BE2C (cell line): ENCODE data around the gene RASA3.

ENCODE experiments used
- DNase-seq: peaks from one replicate; pipeline ENCODE4 v3.0.0-alpha.2; 2020
- H3K27me3 ChIP-seq: fragments of 250-450 bp; sonication (Bioruptor Pico); 2 replicates; pipeline ENCODE4 v1.5.1; 2020; ENCODE audit warnings: mild to moderate bottlenecking
- H3K36me3 ChIP-seq: fragments of 250-450 bp; sonication (Bioruptor Pico); 2 replicates; pipeline ENCODE4 v1.5.1; 2020; ENCODE audit warnings: mild to moderate bottlenecking
- H3K4me1 ChIP-seq: fragments of 250-450 bp; sonication (Bioruptor Pico); 2 replicates; pipeline ENCODE4 v1.5.1; 2020
- H3K4me3 ChIP-seq: 2 replicates; pipeline ENCODE4 v1.5.1; 2011; ENCODE audit warnings: low read depth, low read length
- H3K9me3 ChIP-seq: fragments of 250-450 bp; sonication (Bioruptor Pico); 2 replicates; pipeline ENCODE4 v1.5.1; 2020
- TF ChIP-seq, protein P1 (sequence below): IDR thresholded peaks from 2 replicates; pipeline ENCODE4 v1.5.1; 2012; ENCODE audit warnings: mild to moderate bottlenecking, low read depth, low read length

Gene RASA3

DNA sequence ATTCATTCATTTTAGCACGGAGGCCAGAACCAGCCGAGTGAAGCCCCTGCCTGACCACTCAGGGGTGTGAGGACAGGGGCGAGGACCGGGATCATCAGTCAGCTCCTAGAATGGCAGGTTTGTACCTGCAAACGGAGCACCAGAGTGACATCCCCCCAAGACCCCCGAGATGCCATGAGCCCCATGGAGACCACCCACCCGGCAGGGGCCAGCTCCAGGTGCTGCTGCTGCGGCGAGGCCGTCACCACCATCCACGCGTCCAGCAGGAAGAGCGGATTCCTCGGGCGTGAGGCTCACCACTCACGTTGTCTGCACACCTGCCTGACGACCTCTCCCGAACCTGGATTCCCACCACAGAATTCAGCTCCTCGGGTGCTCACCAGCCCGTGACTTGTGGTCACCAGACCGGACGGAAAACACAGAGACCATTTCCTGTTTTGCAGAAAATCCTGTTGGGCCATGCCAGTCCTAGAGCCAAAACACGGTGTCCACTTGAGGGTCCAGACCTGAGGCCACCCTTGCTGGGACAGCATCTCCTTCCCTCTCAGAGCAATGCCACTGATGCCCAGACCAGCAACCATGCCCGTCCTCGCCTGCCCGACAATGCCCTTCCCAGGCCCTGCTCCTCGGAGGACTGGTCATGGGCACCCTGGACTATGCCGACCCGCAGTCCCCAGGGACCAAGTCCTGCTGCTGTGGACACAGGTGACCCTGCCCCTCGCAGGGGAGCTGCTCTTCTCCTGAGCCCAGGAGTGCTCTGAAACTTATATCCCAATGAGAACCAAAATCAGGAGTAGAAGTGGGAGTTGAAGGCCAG is 74.2 kb downstream of the RASA3 start:
- TF ChIP-seq, protein P1, sequence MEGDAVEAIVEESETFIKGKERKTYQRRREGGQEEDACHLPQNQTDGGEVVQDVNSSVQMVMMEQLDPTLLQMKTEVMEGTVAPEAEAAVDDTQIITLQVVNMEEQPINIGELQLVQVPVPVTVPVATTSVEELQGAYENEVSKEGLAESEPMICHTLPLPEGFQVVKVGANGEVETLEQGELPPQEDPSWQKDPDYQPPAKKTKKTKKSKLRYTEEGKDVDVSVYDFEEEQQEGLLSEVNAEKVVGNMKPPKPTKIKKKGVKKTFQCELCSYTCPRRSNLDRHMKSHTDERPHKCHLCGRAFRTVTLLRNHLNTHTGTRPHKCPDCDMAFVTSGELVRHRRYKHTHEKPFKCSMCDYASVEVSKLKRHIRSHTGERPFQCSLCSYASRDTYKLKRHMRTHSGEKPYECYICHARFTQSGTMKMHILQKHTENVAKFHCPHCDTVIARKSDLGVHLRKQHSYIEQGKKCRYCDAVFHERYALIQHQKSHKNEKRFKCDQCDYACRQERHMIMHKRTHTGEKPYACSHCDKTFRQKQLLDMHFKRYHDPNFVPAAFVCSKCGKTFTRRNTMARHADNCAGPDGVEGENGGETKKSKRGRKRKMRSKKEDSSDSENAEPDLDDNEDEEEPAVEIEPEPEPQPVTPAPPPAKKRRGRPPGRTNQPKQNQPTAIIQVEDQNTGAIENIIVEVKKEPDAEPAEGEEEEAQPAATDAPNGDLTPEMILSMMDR = no peak
- Histone ChIP-seq H3K36me3 (no peaks in the 10 kb centered on the region), H3K4me1 (no peaks in the 10 kb centered on the region; the same call in 1 of the 2 replicates), H3K27me3 (no peaks in the 10 kb centered on the region), H3K9me3 (no peaks in the 10 kb centered on the region), H3K4me3 (no peak overlapping the region)
- DNase-seq = no peak

DNA sequence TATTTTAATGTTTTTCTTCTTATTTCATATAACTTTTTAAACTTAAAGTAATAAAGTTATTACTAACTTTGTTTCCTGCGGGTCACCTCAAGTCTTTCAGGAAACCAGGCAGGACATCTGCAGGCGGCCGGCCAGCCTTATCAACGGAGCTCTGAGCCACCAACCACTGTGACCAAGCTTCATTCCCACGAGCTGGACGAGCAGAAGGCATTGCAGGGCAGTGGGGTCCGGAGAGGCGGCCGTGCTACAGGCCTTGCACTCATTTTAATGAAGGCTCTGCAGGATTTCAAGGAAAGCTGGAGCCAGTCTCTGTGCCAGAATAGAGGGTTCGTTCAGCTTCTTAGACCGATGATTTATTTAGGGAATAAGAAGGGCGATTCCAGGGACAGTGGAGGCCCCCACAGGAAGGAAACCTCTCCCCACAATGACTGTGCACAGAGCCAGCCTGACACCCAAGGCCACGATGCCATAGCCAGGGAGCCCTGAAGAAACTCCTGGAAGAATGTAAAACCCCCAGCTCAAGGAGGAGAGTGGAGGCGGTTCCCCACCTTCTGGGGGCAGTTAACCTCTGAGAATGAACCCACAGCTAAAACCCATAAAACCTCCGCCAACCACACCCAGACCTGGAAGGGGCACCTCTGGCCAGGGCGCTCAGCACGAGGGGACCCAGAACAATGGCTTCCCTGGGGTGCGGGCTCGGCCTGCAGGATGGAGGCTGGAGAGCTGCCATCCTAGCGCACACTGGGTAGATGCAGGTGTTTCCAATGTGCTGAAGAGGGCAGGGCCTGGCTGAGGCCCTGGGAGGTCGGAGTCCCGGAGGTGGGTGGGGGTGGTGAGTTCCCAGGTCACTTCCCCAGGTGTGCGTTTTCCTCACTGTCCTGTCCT is 75.0 kb downstream of the RASA3 start:
- no peak overlapping the region for H3K4me3 ChIP-seq
- H3K4me1 ChIP-seq = no peaks in the 10 kb centered on the region
- no peaks in the 10 kb centered on the region for H3K36me3 ChIP-seq
- H3K9me3 ChIP-seq = no peaks in the 10 kb centered on the region
- no peaks in the 10 kb centered on the region for H3K27me3 ChIP-seq
- no peak for DNase-seq
- TF ChIP-seq, protein P1 = no peak

DNA sequence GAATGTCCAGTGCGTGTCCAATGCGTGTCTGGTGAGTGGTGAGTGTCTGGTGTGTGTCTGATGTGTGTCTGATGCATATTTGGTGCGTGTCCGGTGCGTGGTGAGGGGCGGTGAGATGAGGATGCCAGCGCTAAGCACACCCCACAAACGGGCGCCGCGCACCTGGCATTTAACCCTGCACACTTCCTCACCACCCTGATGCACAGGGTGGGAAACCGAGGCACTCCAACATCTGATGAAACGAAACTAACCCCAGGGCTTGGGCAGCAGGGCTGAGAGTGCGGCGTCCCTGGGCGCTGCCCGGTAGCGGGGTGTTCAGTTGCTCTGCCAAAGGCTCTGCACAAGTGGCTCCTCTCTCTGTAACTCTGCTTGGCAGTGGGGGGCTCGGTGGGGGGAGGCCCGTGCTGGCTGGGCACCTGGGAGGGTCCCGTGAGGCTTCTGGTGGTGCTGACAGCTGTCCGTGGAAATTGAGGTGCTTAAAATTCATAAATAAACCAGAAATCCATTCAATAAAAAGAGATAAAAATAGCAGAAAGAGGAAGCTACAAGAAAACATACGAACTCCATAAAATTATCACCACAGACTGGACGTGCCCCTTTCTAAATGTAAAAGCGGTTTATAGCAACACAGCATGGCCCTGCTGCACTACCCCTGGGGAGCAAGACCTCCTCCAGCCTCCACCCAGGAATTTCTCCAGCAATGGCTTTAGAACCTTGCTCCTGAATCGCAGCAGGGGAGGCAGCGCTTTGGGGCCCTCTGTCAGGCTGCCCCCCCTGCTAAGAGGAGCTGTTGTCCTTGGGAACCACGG is 76.0 kb downstream of the RASA3 start:
- no peak for DNase-seq
- Histone ChIP-seq H3K4me3 (no peak overlapping the region), H3K9me3 (no peaks in the 10 kb centered on the region), H3K36me3 (peaks cover 4% of the 10 kb centered on the region; the same call in 1 of the 2 replicates), H3K4me1 (no peaks in the 10 kb centered on the region), H3K27me3 (no peaks in the 10 kb centered on the region)
- TF ChIP-seq, protein P1 = no peak

GRCh38 chr13:114055766-114056165 is 76.7 kb downstream of the RASA3 start:
- no peaks in the 10 kb centered on the region for H3K27me3 ChIP-seq
- TF ChIP-seq, protein P1 = no peak

DNA sequence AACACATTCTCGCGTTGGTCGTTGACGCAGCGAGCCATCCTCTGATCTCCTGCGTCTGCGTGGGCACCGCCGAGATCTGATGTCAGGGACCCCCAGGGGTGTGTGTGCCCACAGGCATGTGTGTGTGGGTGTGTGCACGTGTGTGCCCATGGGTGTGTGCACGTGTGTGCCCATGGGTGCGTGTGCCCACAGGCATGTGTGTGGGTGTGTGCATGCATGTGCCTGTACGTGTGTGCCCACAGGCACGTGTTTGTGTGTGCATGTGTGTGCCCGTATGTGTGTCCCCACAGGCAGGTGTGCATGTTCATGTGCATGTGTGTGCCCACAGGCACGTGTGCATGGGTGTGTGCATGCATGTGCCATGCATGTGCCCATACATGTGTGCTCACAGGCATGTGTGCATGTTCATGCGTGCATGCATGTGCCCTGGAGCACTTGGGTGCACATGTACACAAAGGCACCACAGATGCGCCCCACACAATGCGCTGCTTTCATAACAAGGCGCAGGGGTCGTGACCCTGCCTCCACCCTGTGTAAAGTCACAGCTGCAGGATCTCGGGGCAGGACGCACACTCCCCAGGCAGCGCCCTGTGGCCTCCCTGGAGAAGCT is 77.5 kb downstream of the RASA3 start:
- no peak for DNase-seq
- Histone ChIP-seq H3K4me1 (no peaks in the 10 kb centered on the region), H3K36me3 (peaks cover 4% of the 10 kb centered on the region; the same call in 1 of the 2 replicates), H3K4me3 (no peak overlapping the region), H3K9me3 (no peaks in the 10 kb centered on the region), H3K27me3 (no peaks in the 10 kb centered on the region)
- TF ChIP-seq, protein P1 = no peak

More at GRCh38 chr13:114055766-114056165, 76.7 kb downstream of the RASA3 start:
- peaks cover 4% of the 10 kb centered on the region; the same call in 1 of the 2 replicates for H3K36me3 ChIP-seq
- no peak for DNase-seq
- H3K4me1 ChIP-seq = no peaks in the 10 kb centered on the region
- H3K4me3 ChIP-seq = no peak overlapping the region
- H3K9me3 ChIP-seq = no peaks in the 10 kb centered on the region
